Measurements from ENCODE around the gene TECR. TPM values are rescaled to one million over a fixed set of nuclear protein-coding genes. Genes with fewer than 3 reads are reported as not detected.
"Not testable (repeated sequence)": the region's sequence is repeated elsewhere in the genome, so short reads cannot be mapped to it uniquely, and the experiment has no call there.

TECR gene
- polyA plus RNA-seq, 1 donor from 2014 or later: 31.4 TPM

GRCh38 chr19:14536926-14537692, 7.7 kb downstream of the TECR start:
- no peak overlapping the region for H3K27ac ChIP-seq (ENCODE audit: low read length)
- TF ChIP-seq MXI1 (conservative IDR thresholded peaks at IDR 0.05; ENCODE audit: poor library complexity, severe bottlenecking) (no peak), POLR2AphosphoS5 (IDR thresholded peaks at IDR 0.05) (no peak), TAF1 (IDR thresholded peaks at IDR 0.05; ENCODE audit: low read depth) (no peak), SMC3 (conservative IDR thresholded peaks at IDR 0.05; ENCODE audit: poor library complexity) (no peak), CTCF (IDR thresholded peaks at IDR 0.05; ENCODE audit: poor library complexity, severe bottlenecking) (no peak), EP300 (conservative IDR thresholded peaks at IDR 0.05; ENCODE audit: poor library complexity, severe bottlenecking) (no peak), REST (IDR thresholded peaks at IDR 0.05; ENCODE audit: borderline replicate concordance) (no peak), EZH2 (IDR thresholded peaks at IDR 0.05; ENCODE audit: borderline replicate concordance, insufficient read depth, low read length, poor library complexity, severe bottlenecking) (no peak), RAD21 (conservative IDR thresholded peaks at IDR 0.05) (no peak)
- H3K9me2 ChIP-seq (ENCODE audit: insufficient read depth, low read length): no peaks in the 10 kb centered on the region
- no peaks in the 10 kb centered on the region for H3F3A ChIP-seq (ENCODE audit: insufficient read depth, low read length, poor library complexity, severe bottlenecking)
- no peaks in the 10 kb centered on the region for H3K27me3 ChIP-seq (ENCODE audit: insufficient read depth, low read depth, low read length)
- no peaks in the 10 kb centered on the region for H4K20me1 ChIP-seq (ENCODE audit: insufficient read depth)
- H3K36me3 ChIP-seq (ENCODE audit: insufficient read depth, low read length): no peaks in the 10 kb centered on the region
- no peak overlapping the region for H2AFZ ChIP-seq (ENCODE audit: low read depth, low read length)
- peaks cover 3% of the 10 kb centered on the region for H3K79me2 ChIP-seq (replicated peaks; ENCODE audit: insufficient read depth, low read length)
- no peaks in the 10 kb centered on the region for H3K9me3 ChIP-seq (ENCODE audit: low read length)
- H3K9ac ChIP-seq (ENCODE audit: low read length): no peak overlapping the region
- no peak overlapping the region for H3K4me2 ChIP-seq (ENCODE audit: low read length)
- no peak overlapping the region for H3K4me3 ChIP-seq (ENCODE audit: low read length)

- H3K4me2 ChIP-seq (ENCODE audit: low read length): no peak overlapping the region
- TF ChIP-seq RAD21 (conservative IDR thresholded peaks at IDR 0.05) (no peak), EZH2 (IDR thresholded peaks at IDR 0.05; ENCODE audit: borderline replicate concordance, insufficient read depth, low read length, poor library complexity, severe bottlenecking) (no peak), POLR2AphosphoS5 (IDR thresholded peaks at IDR 0.05) (no peak), MXI1 (conservative IDR thresholded peaks at IDR 0.05; ENCODE audit: poor library complexity, severe bottlenecking) (no peak), TAF1 (IDR thresholded peaks at IDR 0.05; ENCODE audit: low read depth) (no peak), SMC3 (conservative IDR thresholded peaks at IDR 0.05; ENCODE audit: poor library complexity) (no peak)
- no peak overlapping the region for H3K4me3 ChIP-seq (ENCODE audit: low read length)
- no peaks in the 10 kb centered on the region for H3K9me2 ChIP-seq (ENCODE audit: insufficient read depth, low read length)
- peaks cover 2% of the 10 kb centered on the region for H3K79me2 ChIP-seq (replicated peaks; ENCODE audit: insufficient read depth, low read length)
- H2AFZ ChIP-seq (ENCODE audit: low read depth, low read length): no peak overlapping the region
- no peak overlapping the region for H3K9ac ChIP-seq (ENCODE audit: low read length)
- no peaks in the 10 kb centered on the region for H3K9me3 ChIP-seq (ENCODE audit: low read length)
- H3K36me3 ChIP-seq (ENCODE audit: insufficient read depth, low read length): no peaks in the 10 kb centered on the region
- no peak overlapping the region for H3K27ac ChIP-seq (ENCODE audit: low read length)
- no peaks in the 10 kb centered on the region for H4K20me1 ChIP-seq (ENCODE audit: insufficient read depth)
- H3F3A ChIP-seq (ENCODE audit: insufficient read depth, low read length, poor library complexity, severe bottlenecking): no peaks in the 10 kb centered on the region
- H3K27me3 ChIP-seq (ENCODE audit: insufficient read depth, low read depth, low read length): no peaks in the 10 kb centered on the region
Observed at GRCh38 chr19:14540741-14541525, 11.5 kb downstream of the TECR start.

GRCh38 chr19:14541979-14542378, 12.6 kb downstream of the TECR start:
- not testable (repeated sequence) for H3K4me3 ChIP-seq (ENCODE audit: low read length); H3K9me2 ChIP-seq (ENCODE audit: insufficient read depth, low read length); H3K4me2 ChIP-seq (ENCODE audit: low read length); H3K27me3 ChIP-seq (ENCODE audit: insufficient read depth, low read depth, low read length); H3F3A ChIP-seq (ENCODE audit: insufficient read depth, low read length, poor library complexity, severe bottlenecking); H3K36me3 ChIP-seq (ENCODE audit: insufficient read depth, low read length); H3K27ac ChIP-seq (ENCODE audit: low read length); H2AFZ ChIP-seq (ENCODE audit: low read depth, low read length); H3K79me2 ChIP-seq (replicated peaks; ENCODE audit: insufficient read depth, low read length); H4K20me1 ChIP-seq (ENCODE audit: insufficient read depth); H3K9ac ChIP-seq (ENCODE audit: low read length); H3K9me3 ChIP-seq (ENCODE audit: low read length)
